DOHH2 (cell line): ENCODE data around the gene NBDY.

Experiments
- H3F3A ChIP-seq: fragments of 200-600 bp; sonication (generic), shearing (Covaris generic); 2 replicates; pipeline ENCODE4 v1.6.0; 2016; ENCODE audit warnings: antibody characterized with exemption, mild to moderate bottlenecking; ENCODE audit not compliant: control insufficient read depth, insufficient read depth
- H3K27ac ChIP-seq: fragments of 200-600 bp; sonication (generic); 2 replicates; pipeline ENCODE4 v1.5.1; 2014; ENCODE audit warnings: low read depth, mild to moderate bottlenecking, low read length, moderate library complexity
- H3K27me3 ChIP-seq: fragments of 200-600 bp; sonication (generic); 2 replicates; pipeline ENCODE4 v1.6.1; 2014; ENCODE audit warnings: mild to moderate bottlenecking, low read length, mixed read lengths; ENCODE audit not compliant: control insufficient read depth
- H3K36me3 ChIP-seq: fragments of 200-600 bp; sonication (generic); 2 replicates; pipeline ENCODE4 v1.6.1; 2014; ENCODE audit warnings: mild to moderate bottlenecking, low read length, moderate library complexity, mixed read lengths; ENCODE audit not compliant: control insufficient read depth
- H3K4me1 ChIP-seq: fragments of 200-600 bp; sonication (generic); 2 replicates; pipeline ENCODE4 v1.6.1; 2014; ENCODE audit warnings: mild to moderate bottlenecking, low read length, mixed read lengths; ENCODE audit not compliant: control insufficient read depth
- H3K4me2 ChIP-seq: fragments of 200-600 bp; sonication (generic); 2 replicates; pipeline ENCODE4 v1.6.0; 2014; ENCODE audit warnings: mild to moderate bottlenecking, low read length, moderate library complexity
- H3K4me3 ChIP-seq: fragments of 200-600 bp; sonication (generic); 2 replicates; pipeline ENCODE4 v1.5.1; 2014; ENCODE audit warnings: mild to moderate bottlenecking, low read length, mixed read lengths
- H3K79me2 ChIP-seq: fragments of 200-600 bp; sonication (generic); 2 replicates; pipeline ENCODE4 v1.6.1; 2014; ENCODE audit warnings: mild to moderate bottlenecking, low read length, mixed read lengths; ENCODE audit not compliant: control insufficient read depth
- H3K9me2 ChIP-seq: fragments of 200-600 bp; sonication (generic); replicated peaks from 2 replicates; pipeline ENCODE4 v1.6.1; 2014; ENCODE audit warnings: mild to moderate bottlenecking, low read length, mixed read lengths; ENCODE audit not compliant: control insufficient read depth
- H3K9me3 ChIP-seq: fragments of 200-600 bp; sonication (generic); 2 replicates; pipeline ENCODE4 v1.6.1; 2014; ENCODE audit warnings: antibody characterized with exemption, low read length, mixed read lengths; ENCODE audit not compliant: control insufficient read depth, insufficient read depth
- H4K20me1 ChIP-seq: fragments of 200-600 bp; sonication (generic); 2 replicates; pipeline ENCODE4 v1.6.0; 2014; ENCODE audit warnings: low read depth, mild to moderate bottlenecking, antibody characterized with exemption, low read length, moderate library complexity; ENCODE audit not compliant: control insufficient read depth, insufficient read depth
- CTCF ChIP-seq: fragments of 200-600 bp; sonication (generic); IDR thresholded peaks from one replicate; pipeline ENCODE4 v1.5.1; 2014; ENCODE audit warnings: antibody characterized with exemption, mild to moderate bottlenecking, low read depth, low read length; ENCODE audit not compliant: poor library complexity, severe bottlenecking
- EZH2phosphoT487 ChIP-seq: fragments of 200-600 bp; sonication (generic); IDR thresholded peaks from 2 replicates; pipeline ENCODE4 v1.6.1; 2017; ENCODE audit warnings: borderline replicate concordance, mild to moderate bottlenecking, antibody characterized with exemption, low read length, moderate library complexity, mixed read lengths

NBDY gene

DNA sequence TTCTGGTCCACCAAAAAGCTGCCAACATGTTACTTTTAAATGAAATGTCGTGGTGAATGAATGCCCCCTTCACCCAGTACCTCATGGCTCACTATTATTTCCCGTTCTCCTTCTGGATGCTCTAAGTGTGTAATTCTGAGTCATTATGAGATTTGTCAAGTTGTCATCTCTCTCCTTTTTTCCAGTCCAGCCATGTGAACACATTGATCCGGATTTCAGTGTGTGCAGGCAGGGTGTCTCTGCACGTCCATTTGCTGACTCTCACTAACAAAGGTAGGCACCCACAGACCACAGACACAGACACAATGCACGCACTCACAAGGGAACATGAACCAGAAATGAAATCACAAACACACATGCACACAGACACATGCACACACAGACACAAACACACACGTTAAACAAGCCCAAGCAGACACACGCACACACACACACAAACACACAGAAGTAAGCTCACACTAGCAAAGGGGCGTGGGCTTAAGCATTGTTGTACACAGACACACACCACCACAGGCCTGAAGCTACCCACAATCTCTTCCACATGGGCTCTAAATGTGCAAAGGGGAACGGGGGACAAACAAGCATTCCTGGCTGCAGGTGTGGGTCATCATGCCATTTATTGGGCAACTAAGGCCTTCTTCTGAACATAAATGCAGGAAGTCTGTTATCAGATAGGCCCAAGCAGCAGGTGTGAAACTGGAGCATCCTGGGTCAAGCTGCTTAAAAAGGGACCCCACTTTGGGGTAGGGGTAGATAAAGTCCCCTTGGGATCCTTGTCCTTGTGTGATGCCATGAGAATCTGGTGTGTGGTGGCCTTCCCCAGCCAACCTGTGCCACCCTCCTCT is 58.1 kb downstream of the NBDY start:
- Histone ChIP-seq H3K4me3 (no peak overlapping the region), H3K36me3 (no peaks in the 10 kb centered on the region), H3K4me2 (no peak overlapping the region), H3K27me3 (no peaks in the 10 kb centered on the region), H3K9me3 (no peaks in the 10 kb centered on the region), H4K20me1 (no peaks in the 10 kb centered on the region), H3K4me1 (no peaks in the 10 kb centered on the region), H3K79me2 (no peaks in the 10 kb centered on the region), H3F3A (no peaks in the 10 kb centered on the region), H3K9me2 (no peaks in the 10 kb centered on the region), H3K27ac (no peak overlapping the region)
- TF ChIP-seq EZH2phosphoT487 (no peak), CTCF (no peak)

GRCh38 chrX:56787734-56788152 is 58.7 kb downstream of the NBDY start:
- TF ChIP-seq EZH2phosphoT487 (no peak), CTCF (no peak)
- no peaks in the 10 kb centered on the region for H3K9me3 ChIP-seq
- H3K4me2 ChIP-seq = no peak overlapping the region
- H3K27ac ChIP-seq = no peak overlapping the region
- H3F3A ChIP-seq = no peaks in the 10 kb centered on the region
- no peaks in the 10 kb centered on the region for H3K27me3 ChIP-seq
- no peaks in the 10 kb centered on the region for H4K20me1 ChIP-seq
- no peaks in the 10 kb centered on the region for H3K4me1 ChIP-seq
- H3K36me3 ChIP-seq = no peaks in the 10 kb centered on the region
- no peaks in the 10 kb centered on the region for H3K9me2 ChIP-seq
- no peaks in the 10 kb centered on the region for H3K79me2 ChIP-seq
- no peak overlapping the region for H3K4me3 ChIP-seq

- Histone ChIP-seq H3K4me3 (no peak overlapping the region), H4K20me1 (no peaks in the 10 kb centered on the region), H3K9me3 (no peaks in the 10 kb centered on the region), H3K36me3 (no peaks in the 10 kb centered on the region), H3K27ac (no peak overlapping the region), H3K4me1 (no peaks in the 10 kb centered on the region), H3K79me2 (no peaks in the 10 kb centered on the region), H3K4me2 (no peak overlapping the region), H3K9me2 (no peaks in the 10 kb centered on the region), H3K27me3 (no peaks in the 10 kb centered on the region), H3F3A (no peaks in the 10 kb centered on the region)
- TF ChIP-seq CTCF (no peak), EZH2phosphoT487 (no peak)
These were observed 59.2 kb downstream of the NBDY start for GRCh38 chrX:56788229-56788628.
